ENCODE results near the gene PRR20G.
A peak's percentile ranks its signal among the peaks of the same experiment; 100 is the strongest.

Gene PRR20G

DNA sequence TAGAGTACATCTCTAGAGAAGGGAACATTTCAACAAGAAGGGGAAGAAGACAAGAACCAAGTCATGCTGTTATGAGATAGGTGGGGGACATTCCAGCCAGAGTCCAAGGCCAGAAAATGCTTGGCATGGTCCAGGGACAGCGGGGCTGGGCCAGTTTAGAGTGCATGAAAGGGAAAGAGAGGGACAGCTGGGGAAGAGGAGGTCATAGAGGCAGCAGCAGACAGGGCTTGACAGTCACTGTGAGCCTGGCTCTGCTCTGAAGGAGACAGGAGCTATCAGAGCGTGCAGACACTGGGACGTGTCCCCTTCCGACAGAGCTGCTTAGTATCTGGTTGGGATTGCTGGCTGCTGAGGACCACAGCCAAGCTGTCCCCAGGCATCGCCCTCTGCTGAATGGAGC lies 35.7 kb upstream of the PRR20G start:
- H3K4me3 ChIP-seq (ENCODE audit: low read depth in 1 of 2, low read length in 2 of 2): no peak overlapping the region
- no peaks in the 10 kb centered on the region for H4K20me1 ChIP-seq (ENCODE audit: insufficient read depth, low read length)
- TF ChIP-seq, protein P1, sequence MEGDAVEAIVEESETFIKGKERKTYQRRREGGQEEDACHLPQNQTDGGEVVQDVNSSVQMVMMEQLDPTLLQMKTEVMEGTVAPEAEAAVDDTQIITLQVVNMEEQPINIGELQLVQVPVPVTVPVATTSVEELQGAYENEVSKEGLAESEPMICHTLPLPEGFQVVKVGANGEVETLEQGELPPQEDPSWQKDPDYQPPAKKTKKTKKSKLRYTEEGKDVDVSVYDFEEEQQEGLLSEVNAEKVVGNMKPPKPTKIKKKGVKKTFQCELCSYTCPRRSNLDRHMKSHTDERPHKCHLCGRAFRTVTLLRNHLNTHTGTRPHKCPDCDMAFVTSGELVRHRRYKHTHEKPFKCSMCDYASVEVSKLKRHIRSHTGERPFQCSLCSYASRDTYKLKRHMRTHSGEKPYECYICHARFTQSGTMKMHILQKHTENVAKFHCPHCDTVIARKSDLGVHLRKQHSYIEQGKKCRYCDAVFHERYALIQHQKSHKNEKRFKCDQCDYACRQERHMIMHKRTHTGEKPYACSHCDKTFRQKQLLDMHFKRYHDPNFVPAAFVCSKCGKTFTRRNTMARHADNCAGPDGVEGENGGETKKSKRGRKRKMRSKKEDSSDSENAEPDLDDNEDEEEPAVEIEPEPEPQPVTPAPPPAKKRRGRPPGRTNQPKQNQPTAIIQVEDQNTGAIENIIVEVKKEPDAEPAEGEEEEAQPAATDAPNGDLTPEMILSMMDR (IDR thresholded peaks at IDR 0.05; ENCODE audit: borderline replicate concordance, extremely low read depth, low read length, poor library complexity, severe bottlenecking): no peak
- no peak for TF ChIP-seq EZH2 (IDR thresholded peaks at IDR 0.05; ENCODE audit: borderline replicate concordance, low read depth, low read length, severe bottlenecking)
- H3K4me1 ChIP-seq (ENCODE audit: insufficient read depth, low read length): no peaks in the 10 kb centered on the region
- H3K36me3 ChIP-seq (ENCODE audit: insufficient read depth, low read length): no peaks in the 10 kb centered on the region
- H3K27ac ChIP-seq (ENCODE audit: low read length): no peak overlapping the region
- H2AFZ ChIP-seq (ENCODE audit: low read depth, low read length): no peak overlapping the region
- no peak overlapping the region for H3K4me2 ChIP-seq (ENCODE audit: insufficient read depth, low read length)
- H3K9me3 ChIP-seq (ENCODE audit: insufficient read depth, low read length, severe bottlenecking): peaks cover 2% of the 10 kb centered on the region
- no peaks in the 10 kb centered on the region for H3K27me3 ChIP-seq (ENCODE audit: insufficient read depth, low read length, poor library complexity)
- no peak for DNase-seq
- H3K9ac ChIP-seq (ENCODE audit: low read depth, low read length): no peak overlapping the region
- no peaks in the 10 kb centered on the region for H3K79me2 ChIP-seq (ENCODE audit: insufficient read depth, low read length)
- no peak for ATAC-seq (ENCODE audit: insufficient read depth, low read depth)

DNA sequence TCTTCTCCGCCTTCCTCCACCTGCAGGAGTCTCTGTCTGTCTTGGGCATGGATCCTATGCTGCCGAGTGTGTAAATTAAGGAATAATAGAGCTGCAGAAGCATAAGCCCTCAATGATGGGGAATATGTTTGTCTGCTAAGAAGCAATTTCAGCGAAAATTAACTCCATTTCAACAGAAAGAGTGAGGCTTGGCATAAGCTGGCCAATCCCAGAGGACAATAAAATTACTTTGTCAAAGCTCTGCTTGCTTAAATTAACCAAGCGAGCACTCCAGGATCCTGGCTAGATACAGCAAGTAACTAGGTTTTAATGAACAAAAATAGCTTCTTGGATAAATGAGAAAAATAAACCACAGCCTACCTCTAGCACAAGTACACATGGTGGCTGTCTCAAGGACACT lies 33.5 kb upstream of the PRR20G start:
- TF ChIP-seq, protein P1 (IDR thresholded peaks at IDR 0.05; ENCODE audit: borderline replicate concordance, extremely low read depth, low read length, poor library complexity, severe bottlenecking): no peak
- TF ChIP-seq EZH2 (IDR thresholded peaks at IDR 0.05; ENCODE audit: borderline replicate concordance, low read depth, low read length, severe bottlenecking): no peak
- Histone ChIP-seq H3K27me3 (ENCODE audit: insufficient read depth, low read length, poor library complexity) (no peaks in the 10 kb centered on the region), H4K20me1 (ENCODE audit: insufficient read depth, low read length) (no peaks in the 10 kb centered on the region), H3K4me1 (ENCODE audit: insufficient read depth, low read length) (no peaks in the 10 kb centered on the region), H3K27ac (ENCODE audit: low read length) (no peak overlapping the region), H3K9ac (ENCODE audit: low read depth, low read length) (no peak overlapping the region), H3K4me2 (ENCODE audit: insufficient read depth, low read length) (no peak overlapping the region), H3K79me2 (ENCODE audit: insufficient read depth, low read length) (no peaks in the 10 kb centered on the region), H3K9me3 (ENCODE audit: insufficient read depth, low read length, severe bottlenecking) (peaks cover 2% of the 10 kb centered on the region), H3K36me3 (ENCODE audit: insufficient read depth, low read length) (no peaks in the 10 kb centered on the region), H3K4me3 (ENCODE audit: low read depth in 1 of 2, low read length in 2 of 2) (no peak overlapping the region), H2AFZ (ENCODE audit: low read depth, low read length) (no peak overlapping the region)
- ATAC-seq (ENCODE audit: insufficient read depth, low read depth): no peak
- no peak for DNase-seq

- ATAC-seq (ENCODE audit: insufficient read depth, low read depth) (0 out of 3 replicates have a peak, but pooled peaks have one; percentile 44), DNase-seq (peak; percentile 47)
- Histone ChIP-seq H3K4me1 (ENCODE audit: insufficient read depth, low read length) (no peaks in the 10 kb centered on the region), H3K9ac (ENCODE audit: low read depth, low read length) (no peak overlapping the region), H3K9me3 (ENCODE audit: insufficient read depth, low read length, severe bottlenecking) (peaks cover 2% of the 10 kb centered on the region), H4K20me1 (ENCODE audit: insufficient read depth, low read length) (no peaks in the 10 kb centered on the region), H3K79me2 (ENCODE audit: insufficient read depth, low read length) (no peaks in the 10 kb centered on the region), H3K4me2 (ENCODE audit: insufficient read depth, low read length) (no peak overlapping the region), H2AFZ (ENCODE audit: low read depth, low read length) (no peak overlapping the region), H3K27ac (ENCODE audit: low read length) (no peak overlapping the region), H3K4me3 (ENCODE audit: low read depth in 1 of 2, low read length in 2 of 2) (no peak overlapping the region), H3K36me3 (ENCODE audit: insufficient read depth, low read length) (no peaks in the 10 kb centered on the region), H3K27me3 (ENCODE audit: insufficient read depth, low read length, poor library complexity) (no peaks in the 10 kb centered on the region)
- no peak for TF ChIP-seq EZH2 (IDR thresholded peaks at IDR 0.05; ENCODE audit: borderline replicate concordance, low read depth, low read length, severe bottlenecking)
- TF ChIP-seq, protein P1 (IDR thresholded peaks at IDR 0.05; ENCODE audit: borderline replicate concordance, extremely low read depth, low read length, poor library complexity, severe bottlenecking): no peak
Measured at GRCh38 chr3:127320529-127321121, 32.8 kb upstream of the PRR20G start.
